ENCODE data around the gene CALHM3.
A peak's percentile ranks its signal among the peaks of the same experiment; 100 is the strongest.

Gene CALHM3

GRCh38 chr10:103493916-103494877 is 15.2 kb upstream of the CALHM3 start:
- Histone ChIP-seq H3K27ac (replicated peaks) (no peak overlapping the region), H3K4me3 (replicated peaks; ENCODE audit: insufficient read depth, low read length) (peak overlapping the region; percentile 37), H3K27me3 (ENCODE audit: insufficient read depth, poor library complexity, severe bottlenecking) (peaks cover 36% of the 10 kb centered on the region)
- peak in 1 of 2 experiments; percentile 27 for DNase-seq (ENCODE audit: low read depth in 1 of 2, low spot score in 1 of 2)
- TF ChIP-seq REST (IDR thresholded peaks at IDR 0.05; ENCODE audit: insufficient replicate concordance, low read depth) (no peak), SPI1 (IDR thresholded peaks at IDR 0.05; ENCODE audit: borderline replicate concordance, low read depth) (no peak), CTCF (IDR thresholded peaks at IDR 0.05; ENCODE audit: insufficient read depth, low read length) (no peak), POLR2AphosphoS5 (IDR thresholded peaks at IDR 0.05; ENCODE audit: low read depth) (no peak), GABPA (IDR thresholded peaks at IDR 0.05; ENCODE audit: low read depth) (no peak)

- no peak for DNase-seq (ENCODE audit: low read depth in 1 of 2, low spot score in 1 of 2)
- peaks cover 36% of the 10 kb centered on the region for H3K27me3 ChIP-seq (ENCODE audit: insufficient read depth, poor library complexity, severe bottlenecking)
- H3K4me3 ChIP-seq (replicated peaks; ENCODE audit: insufficient read depth, low read length): peak within 1 kb of the TSS; percentile 37
- no peak for TF ChIP-seq GABPA (IDR thresholded peaks at IDR 0.05; ENCODE audit: low read depth)
- TF ChIP-seq SPI1 (IDR thresholded peaks at IDR 0.05; ENCODE audit: borderline replicate concordance, low read depth): no peak
- TF ChIP-seq POLR2AphosphoS5 (IDR thresholded peaks at IDR 0.05; ENCODE audit: low read depth): no peak
- no peak for TF ChIP-seq REST (IDR thresholded peaks at IDR 0.05; ENCODE audit: insufficient replicate concordance, low read depth)
- no peak for TF ChIP-seq CTCF (IDR thresholded peaks at IDR 0.05; ENCODE audit: insufficient read depth, low read length)
- no peak within 1 kb of the TSS for H3K27ac ChIP-seq (replicated peaks)
These were observed 14.4 kb upstream of the CALHM3 start, which contains the start of gene NEURL1 for GRCh38 chr10:103493362-103493915. Gene NEURL1 (plus strand): TSS chr10:103493705. CDS start chr10:103494388, 683 bp downstream.

- no peak for TF ChIP-seq CTCF (IDR thresholded peaks at IDR 0.05; ENCODE audit: insufficient read depth, low read length)
- TF ChIP-seq REST (IDR thresholded peaks at IDR 0.05; ENCODE audit: insufficient replicate concordance, low read depth): no peak
- TF ChIP-seq GABPA (IDR thresholded peaks at IDR 0.05; ENCODE audit: low read depth): no peak
- TF ChIP-seq SPI1 (IDR thresholded peaks at IDR 0.05; ENCODE audit: borderline replicate concordance, low read depth): no peak
- TF ChIP-seq POLR2AphosphoS5 (IDR thresholded peaks at IDR 0.05; ENCODE audit: low read depth): no peak
- H3K27ac ChIP-seq (replicated peaks): no peak overlapping the region
- H3K27me3 ChIP-seq (ENCODE audit: insufficient read depth, poor library complexity, severe bottlenecking): peaks cover 36% of the 10 kb centered on the region
- no peak overlapping the region for H3K4me3 ChIP-seq (replicated peaks; ENCODE audit: insufficient read depth, low read length)
- no peak for DNase-seq (ENCODE audit: low read depth in 1 of 2, low spot score in 1 of 2)
These were observed 13.7 kb upstream of the CALHM3 start for GRCh38 chr10:103492655-103493261.

Measured in HL-60 (cell line).